GF-D8 (cell line): ENCODE measurements around the gene TFDP3.

ENCODE experiments used
- DNase-seq: peaks from one replicate; lab custom pipeline; 2025; lab: John Stamatoyannopoulos, UW

Gene TFDP3, protein sequence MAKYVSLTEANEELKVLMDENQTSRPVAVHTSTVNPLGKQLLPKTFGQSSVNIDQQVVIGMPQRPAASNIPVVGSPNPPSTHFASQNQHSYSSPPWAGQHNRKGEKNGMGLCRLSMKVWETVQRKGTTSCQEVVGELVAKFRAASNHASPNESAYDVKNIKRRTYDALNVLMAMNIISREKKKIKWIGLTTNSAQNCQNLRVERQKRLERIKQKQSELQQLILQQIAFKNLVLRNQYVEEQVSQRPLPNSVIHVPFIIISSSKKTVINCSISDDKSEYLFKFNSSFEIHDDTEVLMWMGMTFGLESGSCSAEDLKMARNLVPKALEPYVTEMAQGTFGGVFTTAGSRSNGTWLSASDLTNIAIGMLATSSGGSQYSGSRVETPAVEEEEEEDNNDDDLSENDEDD

DNA sequence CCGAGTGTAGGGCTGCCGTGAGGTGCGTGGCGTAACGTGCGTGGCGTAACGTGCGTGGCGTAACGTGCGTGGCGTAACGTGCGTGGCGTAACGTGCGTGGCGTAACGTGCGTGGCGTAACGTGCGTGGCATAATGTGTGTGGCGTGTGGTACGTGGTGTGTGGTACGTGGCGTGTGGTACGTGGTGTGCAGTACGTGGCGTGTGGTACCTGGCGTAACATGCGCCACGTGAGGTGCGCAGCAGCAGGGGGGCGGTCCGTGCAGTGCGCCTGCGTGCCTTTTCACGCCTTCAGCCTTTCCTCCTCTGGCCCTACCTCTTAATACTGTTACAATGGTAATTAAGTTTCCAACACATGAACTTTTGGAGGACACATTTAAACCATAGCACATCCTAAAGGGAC, at the start of gene TFDP3:
Gene TFDP3 (minus strand): TSS at position 26 of the 400 bp plus-strand sequence. CDS start 95 bp downstream, outside the sequence.
- no peak for DNase-seq

DNA sequence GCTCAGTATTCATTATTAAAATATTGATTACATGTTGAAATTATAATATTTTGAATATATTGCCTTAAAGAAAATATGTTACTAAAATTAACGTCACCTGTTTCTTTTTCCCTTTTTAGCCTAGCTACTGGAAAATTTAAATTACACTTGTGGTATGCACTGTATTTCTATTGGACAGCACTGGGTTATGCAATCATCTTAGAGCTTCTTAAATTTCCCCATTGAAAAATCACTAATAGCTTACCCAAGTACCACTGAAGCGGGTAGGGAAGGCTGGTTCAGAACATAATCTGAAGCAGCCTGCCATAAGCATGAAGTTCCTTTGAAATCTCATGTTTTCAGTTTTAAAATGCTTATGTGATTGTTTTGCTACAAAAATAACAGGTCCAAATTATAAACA, 49.5 kb upstream of the TFDP3 start:
- DNase-seq: no peak

DNA sequence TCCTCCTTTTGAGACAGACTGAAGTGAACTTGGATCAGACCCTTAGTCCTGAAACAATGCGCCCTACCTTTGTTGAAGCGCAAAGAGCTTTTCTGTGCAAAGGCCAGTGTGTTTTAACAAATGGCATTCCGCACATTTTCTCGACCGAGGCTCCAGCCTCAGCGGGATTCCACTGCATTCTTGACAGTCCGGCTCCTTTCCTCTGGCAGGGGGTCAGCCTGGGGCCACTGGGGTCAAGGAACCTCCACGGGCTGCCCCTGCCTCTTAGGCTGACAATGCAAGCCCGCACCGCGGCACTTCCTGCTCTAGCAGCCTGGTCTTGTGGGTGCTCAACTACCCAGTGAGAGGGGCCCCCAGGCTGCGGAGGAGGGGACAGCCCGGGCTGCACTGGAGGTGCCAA, 47.2 kb upstream of the TFDP3 start:
- DNase-seq: no peak

DNA sequence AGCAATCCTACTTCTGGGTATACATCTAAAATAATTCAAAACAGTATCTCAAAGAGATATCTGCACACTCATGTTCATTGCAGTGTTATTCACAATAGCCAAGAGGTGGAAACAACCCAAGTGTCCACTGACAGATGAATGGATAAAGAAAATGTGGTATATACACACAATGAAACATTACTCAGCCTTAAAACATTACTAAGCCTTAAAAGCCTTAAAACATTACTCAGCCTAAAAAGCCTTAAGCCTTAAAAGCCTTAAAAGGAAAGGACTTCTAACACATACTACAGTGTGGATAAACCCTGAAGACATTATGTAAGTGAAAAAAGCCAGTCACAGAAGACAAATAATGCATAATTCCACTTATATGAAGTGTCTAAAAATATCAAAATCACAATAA, 40.3 kb upstream of the TFDP3 start:
- no peak for DNase-seq

DNA sequence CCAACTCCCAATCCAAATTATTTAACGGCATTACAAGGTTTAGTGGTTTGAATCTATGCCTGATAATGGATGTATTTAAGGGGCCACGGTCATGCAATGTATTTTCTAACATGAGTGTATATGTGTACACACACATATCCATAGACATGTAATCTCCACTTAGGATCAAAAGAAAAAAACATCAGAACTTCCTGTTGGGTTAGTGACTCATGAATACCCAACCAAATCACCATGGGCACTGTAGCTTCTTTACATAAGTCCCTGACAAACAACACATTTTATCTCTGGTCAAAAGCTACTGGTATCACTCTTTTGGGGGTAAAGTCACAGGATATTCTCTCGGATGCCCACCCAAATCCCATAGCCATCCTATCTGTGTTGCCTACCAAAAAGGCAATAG, 36.5 kb upstream of the TFDP3 start:
- DNase-seq: no peak

DNA sequence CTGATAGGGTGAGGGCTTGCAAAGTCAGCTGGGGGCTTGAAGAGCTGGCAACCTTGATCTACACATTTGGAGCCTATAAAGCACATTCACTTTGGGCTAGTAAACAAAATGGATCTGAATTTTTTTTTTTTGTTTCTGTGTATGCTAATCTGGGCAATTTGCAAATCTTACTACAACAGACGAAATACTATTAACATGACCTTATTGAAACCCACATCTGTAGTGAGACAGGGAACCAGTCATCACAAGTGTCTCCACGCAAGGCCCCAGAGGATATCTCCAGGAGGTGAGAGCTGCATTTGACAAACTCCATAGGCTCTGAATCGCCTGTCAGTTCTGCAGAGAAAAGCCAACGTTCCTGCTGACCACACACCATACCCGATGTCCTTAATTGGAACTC, 33.0 kb upstream of the TFDP3 start:
- DNase-seq: no peak

DNA sequence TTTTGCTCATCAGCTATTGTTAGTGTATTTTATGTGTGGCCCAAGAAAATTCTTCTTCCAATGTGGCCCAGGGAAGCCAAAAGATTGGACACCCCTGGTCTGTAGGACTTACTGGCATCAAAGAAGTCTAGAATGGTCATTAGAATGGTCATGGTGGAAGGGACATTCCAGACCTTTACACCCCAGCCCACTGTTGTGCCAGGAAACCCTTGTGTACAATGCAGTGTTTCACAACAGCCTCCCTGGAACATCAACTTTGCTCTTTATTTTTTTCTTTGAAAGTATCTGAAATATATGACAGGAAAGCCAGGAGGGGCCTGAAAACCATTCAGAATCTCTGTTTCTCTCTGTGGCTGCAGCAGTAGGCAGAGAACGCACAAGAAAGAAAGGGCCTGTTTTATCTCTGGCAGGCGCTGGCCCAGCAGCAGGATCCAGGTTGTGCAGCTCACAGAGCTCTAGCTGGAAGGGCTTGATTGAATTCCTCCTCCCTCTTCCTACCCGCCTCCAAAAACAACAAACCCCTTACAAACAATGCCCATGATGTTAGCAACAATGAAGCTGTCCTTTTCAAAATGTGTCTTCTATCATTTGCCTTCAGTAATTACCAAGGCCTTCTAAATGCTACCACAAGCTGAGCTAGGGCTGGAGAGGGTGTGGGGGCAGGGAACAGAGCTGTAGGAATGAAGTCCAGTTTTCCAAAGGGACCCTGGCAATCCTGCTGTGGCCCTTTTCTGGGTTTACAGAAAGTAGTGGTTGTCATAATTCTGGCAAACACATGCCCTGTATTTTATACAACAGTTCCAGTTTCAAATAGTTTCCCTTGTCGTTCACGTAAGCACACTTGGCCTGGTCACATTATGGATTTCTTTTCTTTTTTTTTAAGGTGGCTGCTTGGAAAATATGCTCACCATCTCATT, 32.3 kb upstream of the TFDP3 start:
- no peak for DNase-seq

DNA sequence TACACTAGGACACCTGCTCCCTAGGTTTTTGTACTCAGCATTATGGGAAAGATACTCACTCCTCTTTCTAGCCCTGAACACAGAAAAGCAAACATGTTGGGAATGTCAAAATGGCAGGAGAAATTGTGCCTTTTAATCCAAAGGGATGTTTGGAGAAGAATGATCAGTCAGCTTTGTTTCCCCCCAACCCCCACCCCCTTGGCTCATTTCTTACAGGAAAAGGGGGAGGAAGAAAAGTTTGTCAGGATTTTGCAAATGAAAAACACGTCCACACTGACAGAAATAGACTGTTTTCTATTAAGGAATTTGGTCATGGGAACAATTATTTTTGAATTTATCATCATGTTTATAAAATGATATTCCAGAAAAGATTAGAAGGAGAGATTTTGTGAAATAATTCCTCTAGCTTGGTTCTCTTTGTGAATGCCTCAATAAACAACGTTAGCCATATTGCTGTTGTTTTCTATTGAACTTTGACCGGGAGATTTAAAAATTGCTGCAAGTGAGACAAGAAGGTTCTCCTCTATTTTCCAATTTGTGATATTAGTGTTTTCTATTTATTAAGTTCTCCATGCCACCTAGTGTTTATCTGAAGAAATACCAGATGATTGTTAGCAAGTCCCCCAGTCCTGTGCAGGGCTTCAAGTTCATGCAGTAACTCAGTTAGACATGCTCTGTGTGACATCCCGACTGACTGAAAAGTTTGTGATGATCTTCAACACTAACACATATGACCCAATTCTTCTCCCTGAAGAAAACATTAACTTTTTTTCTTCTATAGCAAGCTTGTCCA, 31.3 kb upstream of the TFDP3 start:
- no peak for DNase-seq

DNA sequence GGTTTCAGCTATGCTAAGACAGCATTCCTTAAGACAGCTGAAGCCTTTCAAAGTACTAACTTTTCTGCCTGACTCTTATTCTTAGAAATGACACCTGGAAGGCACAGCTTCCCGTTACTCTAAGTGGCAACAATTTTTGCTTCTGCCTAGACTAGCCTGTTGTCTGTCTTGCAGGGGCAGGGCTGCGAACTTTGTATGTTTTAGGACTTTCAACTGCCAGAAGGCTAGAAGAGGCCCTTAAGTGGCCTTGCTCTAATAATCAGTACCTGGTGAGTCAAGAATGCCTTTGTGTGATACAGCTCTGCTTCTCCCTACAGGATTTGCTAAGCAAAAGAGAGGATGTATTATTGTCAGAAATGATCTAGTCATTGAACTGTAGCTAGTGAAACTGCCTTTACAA, 30.0 kb upstream of the TFDP3 start:
- DNase-seq: no peak

DNA sequence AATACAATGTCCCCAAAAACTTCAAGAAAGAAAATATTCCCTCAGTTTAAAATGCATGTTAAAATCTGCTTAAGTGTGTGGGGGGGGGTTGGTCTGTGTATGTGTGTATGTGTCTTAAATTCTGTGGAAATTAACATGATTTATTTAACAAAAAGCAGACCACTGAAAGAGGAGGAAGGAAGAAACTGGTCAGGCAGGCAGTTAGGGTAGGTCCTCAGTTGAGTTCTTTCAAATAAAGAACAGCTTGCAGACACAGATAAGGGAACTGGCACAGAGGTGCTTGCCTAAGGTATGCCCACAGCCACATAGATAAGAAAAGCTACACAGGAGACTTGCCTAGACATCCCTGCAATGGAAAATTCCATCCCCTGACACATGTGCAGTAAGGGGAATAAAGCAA, 28.8 kb upstream of the TFDP3 start:
- DNase-seq: no peak

DNA sequence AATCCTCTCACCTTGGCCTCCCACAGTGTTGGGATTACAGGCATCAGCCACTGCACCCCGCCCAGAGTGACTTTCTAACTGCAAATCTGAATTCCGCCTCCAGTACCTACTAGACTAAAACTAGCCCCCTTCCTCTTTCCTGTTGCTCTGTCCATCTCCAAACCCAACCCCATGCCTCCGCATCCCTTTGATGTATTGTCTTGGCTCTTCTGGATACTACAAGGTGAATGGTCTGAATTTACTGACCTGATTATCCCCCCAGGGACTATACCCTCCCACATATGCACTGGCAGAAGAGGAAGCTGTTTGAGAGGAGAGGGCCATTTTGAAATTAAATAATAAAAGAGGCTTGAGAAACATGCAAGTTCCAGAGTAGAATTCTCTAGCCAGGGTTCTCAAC, 17.7 kb upstream of the TFDP3 start:
- no peak for DNase-seq

DNA sequence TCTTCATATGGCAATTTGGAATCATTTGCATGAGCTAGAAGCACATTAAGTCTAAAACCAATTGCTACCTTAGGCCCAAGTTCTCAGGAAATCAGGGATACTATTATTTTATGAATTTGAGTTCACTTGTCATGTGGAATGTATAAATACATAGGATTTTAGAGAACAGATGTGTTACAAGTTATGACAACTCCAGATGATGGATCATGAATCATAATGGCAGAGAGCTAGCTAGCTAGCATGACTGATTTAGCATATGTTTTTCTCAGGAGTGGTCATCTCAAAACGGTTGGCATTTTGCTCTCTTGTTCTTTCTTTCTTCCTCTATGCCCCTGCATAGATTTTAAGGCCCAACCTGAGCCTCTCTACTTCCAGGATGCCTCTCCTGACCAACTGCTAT, 14.2 kb upstream of the TFDP3 start:
- DNase-seq: no peak

DNA sequence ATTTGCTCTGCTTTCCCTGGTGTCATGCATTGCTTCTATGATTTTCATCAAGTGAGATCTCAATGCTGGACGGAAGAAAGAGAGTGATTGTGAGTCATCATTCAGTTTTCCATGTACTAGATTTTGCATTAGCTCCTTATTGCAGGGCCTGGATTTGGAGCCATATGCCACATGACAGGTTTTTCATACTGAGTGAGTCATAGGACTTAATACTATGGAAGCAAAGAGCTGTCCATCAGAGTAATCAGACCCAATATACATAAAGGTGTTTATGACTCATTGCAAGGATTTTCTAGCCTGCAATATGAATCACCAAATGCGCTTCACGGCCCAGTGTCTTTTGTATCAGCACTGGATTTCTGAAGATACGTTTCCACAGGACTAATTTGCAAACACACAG, 11.2 kb upstream of the TFDP3 start:
- DNase-seq: no peak

DNA sequence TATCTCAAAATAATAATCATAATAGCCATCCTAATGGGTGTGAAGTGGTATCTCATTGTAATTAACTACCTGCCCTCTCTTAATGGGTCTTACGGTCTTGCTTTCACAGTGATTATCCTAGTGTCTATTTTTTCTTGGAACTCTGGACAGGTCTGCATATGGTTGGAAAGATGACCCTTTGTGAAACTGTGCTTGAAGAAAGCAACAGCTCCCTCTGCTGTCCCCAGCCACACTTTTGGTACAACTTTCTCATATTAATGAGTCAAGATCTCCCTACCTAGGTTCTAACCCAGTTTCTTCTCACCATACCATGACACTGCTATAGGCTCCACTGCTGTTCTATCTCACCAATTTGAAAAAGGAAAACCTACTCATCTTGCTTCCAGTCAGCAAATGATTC, 2.4 kb downstream of the TFDP3 start:
- no peak for DNase-seq

DNA sequence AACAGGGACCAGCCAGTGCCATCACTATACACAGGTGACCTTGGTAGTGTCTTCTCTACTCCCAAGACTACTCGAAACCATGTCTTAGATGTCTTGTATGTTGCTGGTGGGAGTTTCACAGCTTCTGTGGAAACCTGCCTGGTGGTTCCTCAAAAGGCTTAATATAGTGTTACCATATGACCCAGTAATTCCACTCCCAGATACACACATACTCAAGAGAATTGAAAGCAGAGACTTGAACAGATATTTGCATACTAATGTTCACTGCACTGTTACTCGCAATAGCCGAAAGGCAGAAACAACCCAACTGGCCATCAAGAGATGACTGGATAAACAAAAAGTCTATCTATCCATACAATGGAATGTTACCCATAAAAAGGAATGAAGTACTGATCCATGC, 3.1 kb downstream of the TFDP3 start:
- DNase-seq: no peak

DNA sequence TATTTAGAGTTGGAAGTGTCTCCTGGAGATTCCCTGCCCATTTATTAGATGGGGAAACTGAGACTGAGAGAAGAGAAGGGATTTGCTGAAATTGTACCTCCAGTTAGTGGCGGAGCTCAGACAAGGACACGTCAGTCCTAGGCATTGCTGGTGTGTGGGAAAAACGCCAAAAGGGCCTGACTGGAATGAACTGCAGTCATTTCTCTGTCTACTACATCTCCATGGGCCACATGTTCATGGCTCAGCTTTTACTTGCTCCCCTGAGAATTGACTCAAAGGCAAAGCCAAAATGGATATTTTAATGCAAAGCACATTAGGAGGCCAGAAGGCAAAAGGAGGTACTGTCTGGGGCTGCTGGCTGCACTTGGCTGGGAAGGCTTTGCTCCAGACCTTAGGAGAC, 3.9 kb downstream of the TFDP3 start:
- no peak for DNase-seq

DNA sequence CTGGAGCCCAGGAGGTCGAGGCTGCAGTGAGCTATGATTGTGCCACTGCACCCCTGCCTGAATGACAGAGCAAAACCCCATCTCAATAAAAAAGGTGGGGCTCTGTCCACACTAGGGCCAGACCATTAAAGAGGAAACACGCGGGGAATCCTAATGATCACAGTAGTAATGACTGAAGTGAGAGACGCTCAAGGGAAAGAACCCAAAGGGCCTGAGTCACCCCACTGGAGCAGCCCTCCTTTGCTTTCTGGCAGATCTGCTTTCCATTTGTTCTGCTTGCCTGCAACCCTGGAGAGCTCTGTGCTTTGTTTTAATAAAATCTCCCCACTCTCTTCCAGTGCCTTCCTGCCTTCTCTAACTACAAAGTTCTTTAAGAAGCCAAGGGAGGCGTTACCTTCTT, 5.0 kb downstream of the TFDP3 start:
- no peak for DNase-seq

DNA sequence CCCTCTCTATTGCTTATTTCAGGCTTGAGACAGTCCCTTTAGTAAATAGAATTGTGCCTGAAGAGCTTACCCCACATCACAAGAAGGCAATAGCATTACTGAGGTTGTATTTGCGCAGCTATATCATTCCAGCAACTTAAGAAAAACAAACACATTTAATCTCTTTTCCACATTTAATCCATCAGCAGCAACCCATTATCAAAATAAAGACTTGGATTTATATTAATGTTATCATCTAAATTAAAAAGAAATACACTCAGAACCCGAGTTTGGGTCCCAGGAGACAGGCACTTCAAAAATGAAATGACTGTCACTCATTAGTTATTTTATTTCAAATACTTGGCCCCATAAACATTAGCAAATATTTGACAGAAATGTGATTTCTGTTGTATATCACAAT, 10.4 kb downstream of the TFDP3 start:
- DNase-seq: no peak

DNA sequence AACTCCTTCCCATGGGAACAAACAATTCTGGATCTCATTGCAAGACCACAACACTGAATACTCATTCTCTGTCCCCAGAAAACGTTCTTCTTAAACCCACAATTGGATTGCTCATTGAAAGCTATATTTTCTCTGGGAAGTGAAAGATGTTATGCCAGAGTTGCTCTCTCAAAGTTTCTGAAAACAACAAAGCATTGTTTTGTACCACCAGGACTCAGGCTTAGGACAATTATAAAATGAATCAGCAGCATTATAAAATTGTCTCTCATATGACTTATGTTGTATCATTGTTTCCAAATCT, 26.5 kb downstream of the TFDP3 start:
- DNase-seq: no peak

DNA sequence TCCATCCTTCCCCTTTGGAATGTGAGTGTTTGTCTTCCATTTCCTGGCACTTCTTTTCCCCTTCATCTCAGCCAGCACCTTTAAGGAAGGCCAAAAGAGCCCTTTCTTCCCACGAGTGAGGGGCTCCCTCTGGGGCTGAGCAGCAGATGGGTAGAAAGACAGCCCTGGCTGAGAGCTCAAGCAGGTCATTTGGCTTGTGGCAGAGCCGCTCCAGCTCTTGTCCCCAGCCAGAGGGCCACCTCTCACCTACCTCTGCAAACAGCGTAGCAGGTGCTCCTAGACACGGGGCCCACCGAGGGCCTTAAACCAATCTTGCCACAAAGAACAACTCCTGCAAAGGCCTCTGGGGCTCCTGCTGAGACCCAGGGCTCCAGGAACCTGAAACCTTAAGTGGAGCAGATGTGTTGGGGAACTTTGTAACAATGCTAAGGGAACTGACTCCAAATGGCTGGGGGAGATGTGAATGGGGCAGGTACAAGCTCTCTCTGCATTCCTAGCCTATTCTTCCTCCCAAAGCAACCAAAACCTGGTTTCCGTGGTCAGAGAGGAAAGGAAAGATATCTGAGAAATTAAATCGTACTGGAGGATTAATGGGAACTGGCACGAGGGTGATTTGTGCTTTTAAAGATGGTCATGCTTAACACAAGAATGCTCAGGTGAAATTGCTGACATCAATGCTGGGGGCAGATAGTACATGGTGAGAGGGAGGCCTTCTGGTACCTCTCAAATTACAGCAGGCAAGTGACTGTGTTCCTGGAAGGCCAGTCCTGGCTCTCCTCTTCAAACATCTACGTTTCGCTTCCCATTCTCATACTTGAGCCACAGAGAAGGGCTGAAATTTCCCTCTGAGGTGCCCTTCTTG, 27.0 kb downstream of the TFDP3 start:
- DNase-seq: no peak

DNA sequence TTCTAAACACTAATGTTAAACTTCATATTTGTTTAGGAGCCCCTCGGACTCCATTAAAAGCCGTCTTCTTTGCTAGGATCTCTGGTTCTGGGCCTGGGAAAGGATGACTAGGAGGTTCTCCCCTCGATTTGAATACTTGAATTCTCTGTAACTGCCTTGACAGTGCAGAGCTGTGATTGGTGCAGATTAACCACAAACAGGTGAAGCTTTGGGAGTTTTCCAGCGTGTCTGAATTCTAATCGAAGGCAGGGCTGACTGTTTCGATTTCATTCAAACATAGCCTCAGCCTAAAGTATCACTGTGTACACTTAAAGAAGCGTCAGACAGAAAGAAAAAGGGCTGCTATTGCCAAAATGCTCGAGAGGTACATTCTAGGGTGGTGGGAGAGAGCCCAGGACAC, 29.0 kb downstream of the TFDP3 start:
- no peak for DNase-seq

DNA sequence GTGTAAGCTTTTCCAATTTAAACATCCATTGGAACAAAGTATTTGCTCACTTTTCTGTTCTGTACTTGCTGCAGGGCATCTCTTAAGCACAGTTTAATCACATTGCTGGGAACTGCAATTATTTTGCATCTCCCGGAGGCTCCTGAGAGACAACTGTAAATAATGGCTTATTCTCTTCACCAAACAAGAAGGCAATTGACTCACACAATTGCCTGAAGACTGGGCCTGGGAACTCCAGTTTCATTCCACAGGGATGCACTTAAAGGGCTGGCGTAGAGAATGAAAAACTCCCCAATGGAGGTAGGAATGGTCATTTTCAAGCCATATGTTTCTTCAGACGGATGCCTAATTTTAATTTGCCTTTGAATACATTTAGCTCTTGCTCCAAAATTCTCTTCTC, 29.5 kb downstream of the TFDP3 start:
- DNase-seq: no peak
